H1 (cell line): ENCODE measurements around the gene TBC1D25. TPM values are rescaled to one million over a fixed set of nuclear protein-coding genes. Genes with fewer than 3 reads are reported as not detected.

Source experiments
- CTCF ChIA-PET: fragments of 300-600 bp; sonication (Branson Sonifier 250); formaldehyde crosslinking; loops from one replicate; lab custom pipeline; 2021; ENCODE audit not compliant: partially characterized antibody; lab: Charles Lee
- POLR2A ChIA-PET: fragments of 300-600 bp; sonication (Branson Sonifier 250); formaldehyde crosslinking; loops from one replicate; lab custom pipeline; 2021; ENCODE audit warnings: inconsistent platforms; ENCODE audit not compliant: partially characterized antibody; lab: Charles Lee
- DNase-seq, 2 experiments: peaks; one replicate each; pipeline versions ENCODE4 v3.0.0 to v3.0.0-alpha.2; 2010 to 2022; ENCODE audit warnings: low spot score in 2 of 2, low read depth in 1 of 2, mixed read lengths in 1 of 2
- FAIRE-seq: peaks from 2 replicates; lab custom pipeline; 2011; peaks lifted over from hg19 to GRCh38; lab: Jason Lieb, UNC
- H2AFZ ChIP-seq: 2 replicates; pipeline ENCODE4 v1.8.1; 2012; ENCODE audit warnings: low read length, inconsistent platforms
- H2AK5ac ChIP-seq: 2 replicates; pipeline ENCODE4 v1.6.1; 2013; ENCODE audit warnings: low read depth, low read length
- H2BK120ac ChIP-seq: replicated peaks from 2 replicates; pipeline ENCODE3; 2013; ENCODE audit warnings: low read depth, low read length, inconsistent platforms
- H2BK12ac ChIP-seq: 2 replicates; pipeline ENCODE4 v1.6.1; 2013; ENCODE audit warnings: low read depth, low read length
- H2BK15ac ChIP-seq: 2 replicates; pipeline ENCODE4 v1.6.1; 2013; ENCODE audit warnings: low read length
- H2BK20ac ChIP-seq: 2 replicates; pipeline ENCODE4 v1.6.1; 2013; ENCODE audit warnings: low read length
- H2BK5ac ChIP-seq: 2 replicates; pipeline ENCODE4 v1.6.1; 2013; ENCODE audit warnings: low read depth, low read length
- H3K14ac ChIP-seq: 2 replicates; pipeline ENCODE4 v1.6.1; 2013; ENCODE audit warnings: inconsistent platforms; ENCODE audit not compliant: insufficient read length
- H3K18ac ChIP-seq: 2 replicates; pipeline ENCODE4 v1.6.1; 2013; ENCODE audit warnings: low read length; ENCODE audit errors: extremely low read depth
- H3K23ac ChIP-seq: 2 replicates; pipeline ENCODE4 v1.6.1; 2013; ENCODE audit warnings: inconsistent platforms; ENCODE audit not compliant: insufficient read length
- H3K23me2 ChIP-seq: 2 replicates; pipeline ENCODE4 v1.6.1; 2013; ENCODE audit warnings: low read depth, low read length
- H3K27ac ChIP-seq: 2 replicates; pipeline ENCODE4 v1.6.1; 2011; ENCODE audit warnings: low read depth, low read length, inconsistent platforms
- H3K27me3 ChIP-seq, 4 experiments: replicated peaks in 1 of 4; 1 replicate in 1 of 4; 2 replicates in 3 of 4; pipeline versions ENCODE4 v1.6.1 to v1.8.1; 2011 to 2013; ENCODE audit warnings: low read length in 3 of 4, mild to moderate bottlenecking in 3 of 4, inconsistent platforms in 2 of 4, mixed read lengths in 2 of 4, moderate library complexity in 1 of 4; ENCODE audit not compliant: control insufficient read depth in 3 of 4, insufficient read depth in 3 of 4; ENCODE audit errors: extremely low read depth in 1 of 4
- H3K36me3 ChIP-seq, 4 experiments: 2 replicates each; pipeline versions ENCODE4 v1.6.1 to v1.8.1; 2011 to 2013; ENCODE audit warnings: mild to moderate bottlenecking in 4 of 4, low read length in 3 of 4, moderate library complexity in 2 of 4, control low read depth in 1 of 4, inconsistent platforms in 1 of 4; ENCODE audit not compliant: insufficient read depth in 4 of 4, control insufficient read depth in 2 of 4
- H3K4ac ChIP-seq: replicated peaks from 2 replicates; pipeline ENCODE3; 2013; ENCODE audit warnings: low read length, low read depth, mixed read lengths, inconsistent platforms; ENCODE audit not compliant: insufficient read length
- H3K4me1 ChIP-seq, 4 experiments: replicated peaks in 1 of 4; 1 replicate in 1 of 4; 2 replicates in 3 of 4; pipeline versions ENCODE4 v1.6.1 to v1.8.1; 2011 to 2013; ENCODE audit warnings: low read length in 3 of 4, inconsistent platforms in 2 of 4, mixed read lengths in 1 of 4; ENCODE audit not compliant: insufficient read depth in 4 of 4, control insufficient read depth in 3 of 4
- H3K4me2 ChIP-seq, 2 experiments: 2 replicates each; pipeline versions ENCODE4 v1.6.1 to v1.8.1; 2011 to 2013; ENCODE audit warnings: low read depth in 2 of 2, low read length in 2 of 2, control low read depth in 1 of 2, inconsistent platforms in 1 of 2, mild to moderate bottlenecking in 1 of 2; ENCODE audit not compliant: insufficient read depth in 1 of 2
- H3K4me3 ChIP-seq, 4 experiments: fragments of 200-600, 300-600 bp in 1 of 4; sonication (generic), shearing (Covaris generic), sonication (Bioruptor Twin) in 1 of 4; 2 replicates each; pipeline versions ENCODE4 v1.5.1 to v1.8.1; 2011 to 2016; ENCODE audit warnings: low read length in 4 of 4, low read depth in 3 of 4, control low read depth in 2 of 4, inconsistent platforms in 2 of 4, mild to moderate bottlenecking in 2 of 4, mixed read lengths in 1 of 4, moderate library complexity in 1 of 4; ENCODE audit not compliant: insufficient read depth in 2 of 4; ENCODE audit errors: extremely low read depth in 1 of 4
- H3K56ac ChIP-seq: replicated peaks from 2 replicates; pipeline ENCODE3; 2013; ENCODE audit warnings: low read depth, mild to moderate bottlenecking, mixed read lengths, low read length, inconsistent platforms; ENCODE audit not compliant: insufficient read length
- H3K79me1 ChIP-seq: 2 replicates; pipeline ENCODE4 v1.6.1; 2013; ENCODE audit warnings: low read depth, low read length, control low read depth
- H3K79me2 ChIP-seq, 2 experiments: 2 replicates each; pipeline versions ENCODE4 v1.6.1 to v1.8.1; 2012 to 2013; ENCODE audit warnings: low read length in 2 of 2, mild to moderate bottlenecking in 2 of 2, inconsistent platforms in 1 of 2; ENCODE audit not compliant: insufficient read depth in 2 of 2, control insufficient read depth in 1 of 2
- H3K9ac ChIP-seq, 4 experiments: replicated peaks in 1 of 4; 1 replicate in 1 of 4; 2 replicates in 3 of 4; pipeline versions ENCODE4 v1.6.1 to v1.8.1; 2011 to 2013; ENCODE audit warnings: low read depth in 3 of 4, low read length in 3 of 4, control low read depth in 2 of 4, mild to moderate bottlenecking in 2 of 4, moderate library complexity in 2 of 4, inconsistent platforms in 1 of 4; ENCODE audit errors: extremely low read depth in 1 of 4
- H3K9me3 ChIP-seq, 2 experiments: 2 replicates each; pipeline versions ENCODE4 v1.6.1 to v1.8.1; 2012 to 2013; ENCODE audit warnings: mild to moderate bottlenecking in 2 of 2, moderate library complexity in 2 of 2, control low read depth in 1 of 2, inconsistent platforms in 1 of 2, low read depth in 1 of 2, low read length in 1 of 2, mixed read lengths in 1 of 2; ENCODE audit not compliant: insufficient read depth in 2 of 2
- H4K20me1 ChIP-seq, 2 experiments: replicated peaks in 1 of 2; 2 replicates each; pipeline versions ENCODE3 to v1.8.1; 2011 to 2013; ENCODE audit warnings: inconsistent platforms in 2 of 2, low read length in 2 of 2, mild to moderate bottlenecking in 1 of 2; ENCODE audit not compliant: insufficient read depth in 2 of 2, control insufficient read depth in 1 of 2
- H4K5ac ChIP-seq: 2 replicates; pipeline ENCODE4 v1.6.1; 2013; ENCODE audit warnings: low read length, low read depth, mixed read lengths, inconsistent platforms; ENCODE audit not compliant: insufficient read length
- H4K8ac ChIP-seq: 2 replicates; pipeline ENCODE4 v1.8.0; 2013; ENCODE audit warnings: mild to moderate bottlenecking, moderate library complexity, low read length, inconsistent platforms; ENCODE audit not compliant: insufficient read depth; ENCODE audit errors: extremely low read depth
- H4K91ac ChIP-seq: replicated peaks from 2 replicates; pipeline ENCODE3; 2013; ENCODE audit warnings: low read length, mixed read lengths, inconsistent platforms; ENCODE audit not compliant: insufficient read length
- ASH2L ChIP-seq: fragments of 200-600, 300-600 bp; sonication (generic); IDR thresholded peaks from one replicate; pipeline ENCODE4 v1.7.1; 2017; ENCODE audit warnings: low read length
- CBX5 ChIP-seq: fragments of 300-800, 300-1000 bp; sonication (generic); IDR thresholded peaks from 2 replicates; pipeline ENCODE4 v1.7.1; 2016; ENCODE audit warnings: antibody characterized with exemption, low read length, low read depth
- FOSL1 ChIP-seq: IDR thresholded peaks from 2 replicates; pipeline ENCODE4 v1.6.1; 2011; ENCODE audit warnings: mild to moderate bottlenecking, low read depth, low read length, moderate library complexity; ENCODE audit not compliant: insufficient read depth
- GABPA ChIP-seq: IDR thresholded peaks from 2 replicates; pipeline ENCODE4 v1.6.1; 2011; ENCODE audit warnings: mild to moderate bottlenecking, low read length, moderate library complexity, borderline replicate concordance; ENCODE audit not compliant: insufficient read depth
- HDAC6 ChIP-seq: IDR thresholded peaks from one replicate; pipeline ENCODE4 v1.7.1; 2012; ENCODE audit warnings: low read depth, mild to moderate bottlenecking, inconsistent platforms, low read length, moderate library complexity
- JUN ChIP-seq: IDR thresholded peaks from 2 replicates; pipeline ENCODE4 v1.6.1; 2011; ENCODE audit warnings: low read depth, mild to moderate bottlenecking, improper control_type of control experiment, low read length
- KDM4A ChIP-seq: IDR thresholded peaks from one replicate; pipeline ENCODE4 v1.7.1; 2012; ENCODE audit warnings: low read depth, mild to moderate bottlenecking, moderate library complexity, low read length, inconsistent platforms; ENCODE audit not compliant: severe bottlenecking
- MAFK ChIP-seq: IDR thresholded peaks from 2 replicates; pipeline ENCODE4 v1.6.1; 2012; ENCODE audit warnings: low read depth, mild to moderate bottlenecking, improper control_type of control experiment, low read length
- NRF1 ChIP-seq: IDR thresholded peaks from 2 replicates; pipeline ENCODE4 v1.6.1; 2011; ENCODE audit warnings: mild to moderate bottlenecking, low read depth, low read length, improper control_type of control experiment
- POU5F1 ChIP-seq: IDR thresholded peaks from 2 replicates; pipeline ENCODE4 v1.6.1; 2011; ENCODE audit warnings: low read depth, mild to moderate bottlenecking, low read length, moderate library complexity
- RXRA ChIP-seq: IDR thresholded peaks from 2 replicates; pipeline ENCODE4 v1.6.1; 2011; ENCODE audit warnings: low read depth, mild to moderate bottlenecking, low read length, moderate library complexity; ENCODE audit not compliant: insufficient read depth
- SIX5 ChIP-seq: IDR thresholded peaks from 2 replicates; pipeline ENCODE4 v1.6.1; 2011; ENCODE audit warnings: mild to moderate bottlenecking, low read depth, low read length
- SP4 ChIP-seq: IDR thresholded peaks from 2 replicates; pipeline ENCODE4 v1.6.1; 2012; ENCODE audit warnings: low read length, inconsistent platforms
- SUZ12 ChIP-seq: fragments of 200-600 bp; sonication (generic); IDR thresholded peaks from 2 replicates; pipeline ENCODE4 v1.6.1; 2012; ENCODE audit warnings: mild to moderate bottlenecking, inconsistent platforms, low read length, moderate library complexity, mixed read lengths
- TBP ChIP-seq: IDR thresholded peaks from 2 replicates; pipeline ENCODE4 v1.6.1; 2011; ENCODE audit warnings: low read depth, low read length, improper control_type of control experiment
- WGBS, 2 experiments: shearing (Covaris generic) in 1 of 2; methylation state at CpG; one replicate each; pipeline versions ENCODE4 v1.1.6 to v1.1.7; 2013 to 2015; ENCODE audit warnings: low lambda C conversion rate in 2 of 2, mixed read lengths in 2 of 2, inconsistent platforms in 1 of 2, low coverage in 1 of 2, missing lambda C conversion rate in 1 of 2; ENCODE audit not compliant: insufficient replicate concordance in 2 of 2, insufficient coverage in 1 of 2, insufficient read length in 1 of 2; ENCODE audit errors: extremely low coverage in 1 of 2, missing lambda C conversion rate in 1 of 2; 5-methylcytosine and 5-hydroxymethylcytosine counted together
- polyA plus RNA-seq, 7 experiments: library from polyadenylated mRNA; depleted of rRNA in 3 of 7; stranded (reverse) in 5 of 7; unstranded in 2 of 7; fragments of >200 nt in 5 of 7; fragments of 200-250 nt in 2 of 7; gene quantifications; 1 replicate in 5 of 7; 2 replicates in 1 of 7; 4 replicates in 1 of 7; pipeline versions ENCODE4 v1.2.1 to v1.2.3, GENCODE V29; 2011 to 2013; ENCODE audit warnings: missing spikeins in 2 of 7, mixed read lengths in 2 of 7
- total RNA-seq: library from RNA; stranded (reverse); fragmentation: NEBNext Ultra II Directional; extraction: Animal tissue kit (Norgen Biotek cat#: 25700); gene quantifications from 2 replicates; pipeline ENCODE4 v1.2.1, GENCODE V29; 2021

The TBC1D25 gene
- total and polyA plus RNA-seq, 2 of the 8 experiments (the other 6 are each of a cell fraction or from before 2014, with no cell fraction given): 6.5 to 6.8 TPM

DNA sequence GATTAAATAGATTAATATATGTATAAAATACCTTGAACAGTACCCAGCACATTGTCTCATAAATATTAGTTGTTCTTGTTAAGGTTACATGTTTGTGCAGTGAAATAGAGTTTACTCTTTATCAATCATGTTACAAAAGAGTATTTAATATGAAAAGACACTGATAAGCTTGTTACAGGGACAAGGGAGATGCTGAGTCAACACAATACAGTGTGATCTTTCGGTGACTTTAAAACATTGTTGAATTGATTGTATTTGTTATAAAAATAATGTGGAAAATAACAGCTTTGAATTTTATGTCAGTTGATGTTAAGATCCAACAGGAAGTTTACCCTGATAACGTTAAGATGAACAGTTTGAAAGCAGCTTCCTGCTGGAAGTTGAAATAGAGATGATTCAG is 56.4 kb downstream of the TBC1D25 start:
- no peak overlapping the region for H2BK120ac ChIP-seq
- no peaks in the 10 kb centered on the region for H4K20me1 ChIP-seq
- no peaks in the 10 kb centered on the region for H3K27me3 ChIP-seq
- H3K4me2 ChIP-seq: no peak overlapping the region
- no peak overlapping the region for H2BK5ac ChIP-seq
- no peaks in the 10 kb centered on the region for H3K79me1 ChIP-seq
- H2BK12ac ChIP-seq: no peak overlapping the region
- no peak overlapping the region for H3K4me3 ChIP-seq
- no peak overlapping the region for H3K56ac ChIP-seq
- H4K91ac ChIP-seq: no peak overlapping the region
- CTCF ChIA-PET: no interaction called here
- no peak overlapping the region for H2AK5ac ChIP-seq
- 86% methylated on average over 2 of the region's 2 CpGs; no CpG with 5 or more reads in 1 of the 2 experiments for WGBS, 2 experiments
- POLR2A ChIA-PET: interaction anchor here (1.3 to 2.8 kb wide), 4 partner anchors 15 to 21 kb away, joined by 5 to 12 read pairs (median 8); partner anchors contain the start of gene RBM3
- H4K8ac ChIP-seq: no peak overlapping the region
- H3K23ac ChIP-seq: no peak overlapping the region
- H3K9me3 ChIP-seq: no peaks in the 10 kb centered on the region
- H4K5ac ChIP-seq: no peak overlapping the region
- no peak overlapping the region for H3K9ac ChIP-seq
- H3K27ac ChIP-seq: no peak overlapping the region
- H3K36me3 ChIP-seq: peaks cover 0 to 15% (median 1%) of the 10 kb centered on the region in 4 experiments; a peak in 4 of 8 replicates
- no peak overlapping the region for H3K4ac ChIP-seq
- H3K23me2 ChIP-seq: peaks cover 2% of the 10 kb centered on the region; the same call in 1 of the 2 replicates
- H3K79me2 ChIP-seq: no peaks in the 10 kb centered on the region
- H2AFZ ChIP-seq: no peak overlapping the region
- FAIRE-seq: no peak
- peaks cover 0 to 3% (median 1%) of the 10 kb centered on the region in 4 experiments; a peak in 2 of 7 replicates for H3K4me1 ChIP-seq
- no peak overlapping the region for H2BK15ac ChIP-seq
- DNase-seq: no peak
- H3K18ac ChIP-seq: no peak overlapping the region
- no peak overlapping the region for H3K14ac ChIP-seq
- no peak overlapping the region for H2BK20ac ChIP-seq
- TF ChIP-seq JUN (no peak), MAFK (no peak), TBP (no peak), POU5F1 (no peak), HDAC6 (no peak), ASH2L (no peak), FOSL1 (no peak), RXRA (no peak), NRF1 (no peak), GABPA (no peak), SP4 (no peak), CBX5 (no peak), SIX5 (no peak), KDM4A (no peak), SUZ12 (no peak)
